Mesothelial cell of epicardium (in vitro differentiated cells): ENCODE measurements around the gene SH3BP5L. TPM values are rescaled to one million over a fixed set of nuclear protein-coding genes. Genes with fewer than 3 reads are reported as not detected.

Experiments
- DNase-seq, 2 experiments: peaks; one replicate each; pipeline ENCODE4 v3.0.0; 2021; ENCODE audit warnings: low spot score in 2 of 2; ENCODE audit not compliant: unreplicated experiment in 2 of 2
- H3K27ac Mint-ChIP-seq: 2 replicates; pipeline ENCODE4 v1.8.0; 2021; ENCODE audit warnings: mixed read lengths
- H3K27me3 Mint-ChIP-seq: 2 replicates; pipeline ENCODE4 v1.8.0; 2021; ENCODE audit warnings: low read depth, mixed read lengths
- H3K36me3 Mint-ChIP-seq: 2 replicates; pipeline ENCODE4 v1.8.0; 2021; ENCODE audit warnings: mixed read lengths
- H3K4me1 Mint-ChIP-seq: 2 replicates; pipeline ENCODE4 v1.8.0; 2021; ENCODE audit warnings: mixed read lengths
- H3K4me3 Mint-ChIP-seq: 2 replicates; pipeline ENCODE4 v1.8.0; 2021; ENCODE audit warnings: mild to moderate bottlenecking, moderate library complexity, mixed read lengths
- H3K9me3 Mint-ChIP-seq: 2 replicates; pipeline ENCODE4 v1.8.0; 2021; ENCODE audit warnings: mixed read lengths
- CTCF ChIP-seq: fragments of 200-600 bp; sonication (generic); IDR thresholded peaks from one replicate; pipeline ENCODE4 v1.5.0; 2021; ENCODE audit warnings: antibody characterized with exemption; ENCODE audit not compliant: unreplicated experiment
- total RNA-seq: library from RNA; stranded (reverse); gene quantifications from 3 replicates; pipeline ENCODE4 v1.2.1, GENCODE V29; 2021

The SH3BP5L gene
- total RNA-seq, 1 donor from 2014 or later, result 24.9 TPM

- H3K9me3 Mint-ChIP-seq, result no peaks in the 10 kb centered on the region
- DNase-seq, result no peak
- no peaks in the 10 kb centered on the region for H3K27me3 Mint-ChIP-seq
- no peak overlapping the region for H3K4me3 Mint-ChIP-seq
- H3K4me1 Mint-ChIP-seq, result no peaks in the 10 kb centered on the region
- no peak overlapping the region for H3K27ac Mint-ChIP-seq
- peaks cover 15% of the 10 kb centered on the region for H3K36me3 Mint-ChIP-seq
- no peak for TF ChIP-seq CTCF
These were observed 21.7 kb upstream of the SH3BP5L start for GRCh38 chr1:248847181-248847955.

- no peak for DNase-seq
- Mint-ChIP-seq H3K4me3 (no peak overlapping the region), H3K4me1 (peaks cover 10% of the 10 kb centered on the region), H3K9me3 (no peaks in the 10 kb centered on the region), H3K27ac (no peak overlapping the region), H3K27me3 (no peaks in the 10 kb centered on the region), H3K36me3 (peaks cover 12% of the 10 kb centered on the region)
- no peak for TF ChIP-seq CTCF
These were observed 18.8 kb upstream of the SH3BP5L start for GRCh38 chr1:248844526-248844925.

GRCh38 chr1:248843687-248844086 lies 18.0 kb upstream of the SH3BP5L start:
- H3K27me3 Mint-ChIP-seq, result no peaks in the 10 kb centered on the region
- H3K36me3 Mint-ChIP-seq, result peaks cover 8% of the 10 kb centered on the region
- DNase-seq, result no peak
- H3K4me3 Mint-ChIP-seq, result no peak overlapping the region
- no peak overlapping the region for H3K27ac Mint-ChIP-seq
- TF ChIP-seq CTCF, result no peak
- peaks cover 15% of the 10 kb centered on the region for H3K4me1 Mint-ChIP-seq
- no peaks in the 10 kb centered on the region for H3K9me3 Mint-ChIP-seq

GRCh38 chr1:248842781-248843331 lies 17.1 kb upstream of the SH3BP5L start:
- Mint-ChIP-seq H3K27ac (peak overlapping the region; percentile 76), H3K4me1 (peaks cover 15% of the 10 kb centered on the region), H3K36me3 (peaks cover 6% of the 10 kb centered on the region), H3K27me3 (no peaks in the 10 kb centered on the region), H3K4me3 (no peak overlapping the region), H3K9me3 (no peaks in the 10 kb centered on the region)
- no peak for DNase-seq
- no peak for TF ChIP-seq CTCF

- no peaks in the 10 kb centered on the region for H3K9me3 Mint-ChIP-seq
- H3K4me1 Mint-ChIP-seq, result peaks cover 15% of the 10 kb centered on the region
- H3K4me3 Mint-ChIP-seq, result no peak overlapping the region
- no peak for DNase-seq
- H3K36me3 Mint-ChIP-seq, result peaks cover 6% of the 10 kb centered on the region
- H3K27ac Mint-ChIP-seq, result peak overlapping the region; percentile 76
- peak; percentile 26 for TF ChIP-seq CTCF
- no peaks in the 10 kb centered on the region for H3K27me3 Mint-ChIP-seq
These were observed 16.1 kb upstream of the SH3BP5L start for GRCh38 chr1:248841702-248842395.
